Parathyroid adenoma (tissue), 2 donors: ENCODE data around the gene C1orf116.

Experiments used
- H2AFZ ChIP-seq: fragments of 300-600 bp; sonication (generic); one replicate; pipeline ENCODE4 v1.7.0; 2017; ENCODE audit warnings: antibody characterized with exemption, mild to moderate bottlenecking
- H3K27ac ChIP-seq: fragments of 300-600 bp; sonication (generic); one replicate; pipeline ENCODE4 v1.7.0; 2017
- H3K27me3 ChIP-seq: fragments of 300-600 bp; sonication (generic); one replicate; pipeline ENCODE4 v1.7.0; 2017; ENCODE audit warnings: low read length; ENCODE audit not compliant: control insufficient read depth, insufficient read depth
- H3K36me3 ChIP-seq: fragments of 300-600 bp; sonication (generic); one replicate; pipeline ENCODE4 v1.7.0; 2017; ENCODE audit warnings: low read length; ENCODE audit not compliant: control insufficient read depth, insufficient read depth
- H3K4me1 ChIP-seq: fragments of 300-600 bp; sonication (generic); one replicate; pipeline ENCODE4 v1.7.0; 2017; ENCODE audit warnings: control low read depth
- H3K4me2 ChIP-seq: fragments of 300-600 bp; sonication (generic); one replicate; pipeline ENCODE4 v1.7.0; 2017; ENCODE audit warnings: low read length
- H3K4me3 ChIP-seq: fragments of 300-600 bp; sonication (generic); one replicate; pipeline ENCODE4 v1.7.0; 2017; ENCODE audit warnings: low read depth, low read length
- H3K79me2 ChIP-seq: fragments of 300-600 bp; sonication (generic); one replicate; pipeline ENCODE4 v1.7.0; 2017; ENCODE audit warnings: control low read depth
- H3K9ac ChIP-seq: fragments of 300-600 bp; sonication (generic); one replicate; pipeline ENCODE4 v1.7.0; 2017; ENCODE audit warnings: mild to moderate bottlenecking
- H3K9me3 ChIP-seq: fragments of 300-600 bp; sonication (generic); one replicate; pipeline ENCODE4 v1.7.0; 2017; ENCODE audit warnings: low read length; ENCODE audit not compliant: control insufficient read depth
- CTCF ChIP-seq: fragments of 300-600 bp; sonication (generic); IDR thresholded peaks from one replicate; pipeline ENCODE4 v1.7.0; 2017; ENCODE audit warnings: antibody characterized with exemption, mild to moderate bottlenecking
- donor health status: primary hyperparathyroidism.

C1orf116 gene

GRCh38 chr1:207067665-207068064, 35.1 kb upstream of the C1orf116 start:
- Histone ChIP-seq H3K79me2 (no peaks in the 10 kb centered on the region), H2AFZ (no peak overlapping the region), H3K4me1 (no peaks in the 10 kb centered on the region), H3K4me3 (no peak overlapping the region), H3K4me2 (no peak overlapping the region), H3K36me3 (no peaks in the 10 kb centered on the region), H3K27me3 (no peaks in the 10 kb centered on the region), H3K27ac (no peak overlapping the region), H3K9me3 (no peaks in the 10 kb centered on the region), H3K9ac (no peak overlapping the region)
- TF ChIP-seq CTCF = no peak

GRCh38 chr1:207067185-207067584, 34.6 kb upstream of the C1orf116 start:
- H3K4me1 ChIP-seq = no peaks in the 10 kb centered on the region
- no peaks in the 10 kb centered on the region for H3K79me2 ChIP-seq
- H3K27ac ChIP-seq = no peak overlapping the region
- no peaks in the 10 kb centered on the region for H3K9me3 ChIP-seq
- H3K27me3 ChIP-seq = no peaks in the 10 kb centered on the region
- no peak overlapping the region for H2AFZ ChIP-seq
- TF ChIP-seq CTCF = no peak
- H3K4me2 ChIP-seq = no peak overlapping the region
- no peak overlapping the region for H3K9ac ChIP-seq
- no peaks in the 10 kb centered on the region for H3K36me3 ChIP-seq
- H3K4me3 ChIP-seq = no peak overlapping the region

- H3K4me2 ChIP-seq = no peak overlapping the region
- no peak overlapping the region for H3K27ac ChIP-seq
- no peak overlapping the region for H3K4me3 ChIP-seq
- no peak overlapping the region for H3K9ac ChIP-seq
- no peak for TF ChIP-seq CTCF
- no peaks in the 10 kb centered on the region for H3K27me3 ChIP-seq
- H3K79me2 ChIP-seq = no peaks in the 10 kb centered on the region
- no peaks in the 10 kb centered on the region for H3K9me3 ChIP-seq
- H3K4me1 ChIP-seq = no peaks in the 10 kb centered on the region
- no peak overlapping the region for H2AFZ ChIP-seq
- no peaks in the 10 kb centered on the region for H3K36me3 ChIP-seq
These were observed 32.0 kb upstream of the C1orf116 start for GRCh38 chr1:207064561-207064960.

GRCh38 chr1:207063014-207063413, 30.5 kb upstream of the C1orf116 start:
- H3K27ac ChIP-seq = no peak overlapping the region
- H3K4me3 ChIP-seq = no peak overlapping the region
- H3K9me3 ChIP-seq = no peaks in the 10 kb centered on the region
- H3K4me2 ChIP-seq = no peak overlapping the region
- no peaks in the 10 kb centered on the region for H3K79me2 ChIP-seq
- H3K9ac ChIP-seq = no peak overlapping the region
- no peaks in the 10 kb centered on the region for H3K27me3 ChIP-seq
- H2AFZ ChIP-seq = no peak overlapping the region
- no peaks in the 10 kb centered on the region for H3K4me1 ChIP-seq
- TF ChIP-seq CTCF = no peak
- H3K36me3 ChIP-seq = no peaks in the 10 kb centered on the region

- no peaks in the 10 kb centered on the region for H3K27me3 ChIP-seq
- TF ChIP-seq CTCF = no peak
- no peaks in the 10 kb centered on the region for H3K79me2 ChIP-seq
- H2AFZ ChIP-seq = no peak overlapping the region
- no peaks in the 10 kb centered on the region for H3K36me3 ChIP-seq
- no peak overlapping the region for H3K4me2 ChIP-seq
- H3K4me1 ChIP-seq = no peaks in the 10 kb centered on the region
- no peaks in the 10 kb centered on the region for H3K9me3 ChIP-seq
- no peak overlapping the region for H3K4me3 ChIP-seq
- H3K9ac ChIP-seq = no peak overlapping the region
- H3K27ac ChIP-seq = no peak overlapping the region
These were observed 29.5 kb upstream of the C1orf116 start for GRCh38 chr1:207062058-207062457.
